Stimulated activated effector memory CD8-positive, alpha-beta T cell treated with anti-CD3 and anti-CD28 coated beads, Interleukin-12 subunit alpha, Interleukin-12 subunit beta, amount 100 ng/mL, for 72 hours (primary cell): ENCODE measurements around the gene HOMER1.
"Not testable (repeated sequence)": the region's sequence is repeated elsewhere in the genome, so short reads cannot be mapped to it uniquely, and the experiment has no call there.

Source experiments
- ATAC-seq: fragments of 150-1000 bp; cut with Tn5 transposase; 2 replicates; pipeline ENCODE4 v1.10.0; 2021
- DNase-seq, 2 donors: peaks; one replicate each; pipeline ENCODE4 v3.0.0; 2021 to 2022; ENCODE audit warnings: low spot score in 2 of 2
- H3K27ac Mint-ChIP-seq: one replicate; pipeline ENCODE4 v1.8.0; 2022; ENCODE audit warnings: mild to moderate bottlenecking, mixed read lengths
- H3K36me3 Mint-ChIP-seq: one replicate; pipeline ENCODE4 v1.8.0; 2022; ENCODE audit warnings: mild to moderate bottlenecking, mixed read lengths
- H3K4me1 Mint-ChIP-seq: one replicate; pipeline ENCODE4 v1.8.0; 2022; ENCODE audit warnings: mixed read lengths
- H3K4me3 Mint-ChIP-seq: one replicate; pipeline ENCODE4 v1.8.0; 2022; ENCODE audit warnings: mild to moderate bottlenecking, mixed read lengths
- H3K9me3 Mint-ChIP-seq: one replicate; pipeline ENCODE4 v1.8.0; 2022; ENCODE audit warnings: mixed read lengths

HOMER1 gene

DNA sequence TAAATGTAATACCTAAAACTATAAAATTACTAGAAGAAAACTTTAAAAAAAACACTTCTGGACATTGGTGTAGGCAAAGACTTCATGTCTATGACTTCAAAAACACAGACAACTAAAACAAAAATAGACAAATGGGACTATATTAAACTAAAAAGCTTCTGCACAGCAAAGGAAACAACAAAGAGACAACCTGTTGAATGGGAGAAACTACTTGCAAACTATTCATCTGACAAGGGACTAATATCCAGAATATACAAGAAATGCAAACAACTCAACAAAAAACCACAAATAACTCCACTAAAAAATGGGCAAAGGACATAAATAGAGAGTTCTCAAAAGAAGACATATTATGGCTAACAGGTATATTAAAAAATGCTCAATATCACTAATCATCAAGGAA lies 128.8 kb downstream of the HOMER1 start:
- H3K9me3 Mint-ChIP-seq, result peaks cover 13% of the 10 kb centered on the region
- H3K4me1 Mint-ChIP-seq, H3K4me3 Mint-ChIP-seq, DNase-seq, H3K27ac Mint-ChIP-seq, H3K36me3 Mint-ChIP-seq, ATAC-seq: not testable (repeated sequence)

DNA sequence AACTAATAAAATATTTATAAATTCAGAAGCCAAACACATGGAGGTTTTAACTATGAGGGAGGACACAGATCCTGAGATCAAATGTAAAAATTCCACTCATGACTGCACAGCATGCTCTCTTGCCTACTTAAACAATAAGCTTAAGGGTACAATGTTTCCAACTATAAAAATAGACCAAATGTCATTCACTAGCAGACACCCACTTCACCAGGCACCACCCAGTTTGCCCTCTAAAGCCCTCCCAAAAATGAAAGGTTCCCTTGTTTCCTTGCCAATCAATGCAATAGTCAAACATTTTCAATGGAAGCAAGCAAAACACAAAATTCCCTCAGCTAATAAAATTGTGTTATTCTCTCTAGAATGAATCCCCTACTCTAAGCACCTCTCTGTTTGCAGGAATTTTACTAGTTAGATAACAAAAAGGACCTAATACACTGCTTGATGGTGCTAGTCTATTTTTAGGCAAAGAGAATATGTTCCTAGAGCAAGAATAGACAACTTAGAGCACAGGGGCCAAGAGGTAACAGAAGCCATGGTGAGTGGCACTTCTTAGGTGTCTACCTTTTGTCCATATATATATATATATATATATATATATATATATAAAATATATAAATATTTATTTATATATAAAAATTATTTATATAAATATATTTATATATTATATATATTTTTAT lies 135.3 kb downstream of the HOMER1 start:
- ATAC-seq (no peak), DNase-seq (no peak)
- Mint-ChIP-seq H3K4me3 (no peak overlapping the region), H3K9me3 (peaks cover 14% of the 10 kb centered on the region), H3K4me1 (no peaks in the 10 kb centered on the region), H3K27ac (no peak overlapping the region), H3K36me3 (no peaks in the 10 kb centered on the region)

DNA sequence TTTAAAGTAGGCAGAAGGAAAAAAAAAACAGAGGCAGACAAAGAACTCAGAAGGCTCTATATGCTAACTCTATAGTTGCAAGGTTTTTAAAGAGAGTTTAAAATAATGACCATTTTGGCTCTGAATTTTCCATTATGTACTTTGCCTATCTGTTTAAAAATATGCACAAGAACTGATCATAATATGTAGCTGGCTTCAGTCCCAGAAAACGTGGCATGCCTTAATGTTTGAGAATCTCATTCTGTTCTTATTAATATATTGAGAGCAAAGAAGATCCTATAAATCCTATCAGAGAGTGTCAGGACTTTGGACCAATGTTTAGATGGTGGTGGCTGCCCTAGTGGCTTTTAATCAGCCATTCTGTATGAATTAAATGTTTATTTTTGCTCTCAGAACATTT lies 156.5 kb downstream of the HOMER1 start:
- Mint-ChIP-seq H3K4me1 (no peaks in the 10 kb centered on the region), H3K4me3 (no peak overlapping the region), H3K9me3 (no peaks in the 10 kb centered on the region), H3K36me3 (no peaks in the 10 kb centered on the region), H3K27ac (no peak overlapping the region)
- no peak for ATAC-seq
- DNase-seq, result no peak

DNA sequence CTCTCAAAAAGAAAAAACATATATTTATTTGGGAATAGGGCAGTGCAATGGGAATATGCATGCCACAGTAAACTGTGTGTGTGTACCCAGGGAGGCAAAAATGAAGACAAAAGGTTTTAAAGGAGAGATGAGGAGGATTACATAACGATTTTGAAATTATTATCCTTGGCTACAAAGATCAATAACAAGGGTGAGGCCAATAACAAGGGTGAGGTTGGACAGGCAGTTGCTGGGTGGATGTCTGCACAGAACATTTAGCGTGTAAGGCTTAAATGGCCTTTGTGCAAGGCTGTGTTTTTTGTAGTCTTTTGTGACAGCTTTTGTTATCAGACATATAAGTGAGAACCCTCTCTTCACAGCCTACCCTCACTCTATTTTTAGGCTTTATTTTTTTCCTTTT lies 164.1 kb downstream of the HOMER1 start:
- H3K36me3 Mint-ChIP-seq, result no peaks in the 10 kb centered on the region
- DNase-seq (no peak), ATAC-seq (no peak)
- no peaks in the 10 kb centered on the region for H3K4me1 Mint-ChIP-seq
- no peak overlapping the region for H3K27ac Mint-ChIP-seq
- H3K9me3 Mint-ChIP-seq, result no peaks in the 10 kb centered on the region
- H3K4me3 Mint-ChIP-seq, result no peak overlapping the region

DNA sequence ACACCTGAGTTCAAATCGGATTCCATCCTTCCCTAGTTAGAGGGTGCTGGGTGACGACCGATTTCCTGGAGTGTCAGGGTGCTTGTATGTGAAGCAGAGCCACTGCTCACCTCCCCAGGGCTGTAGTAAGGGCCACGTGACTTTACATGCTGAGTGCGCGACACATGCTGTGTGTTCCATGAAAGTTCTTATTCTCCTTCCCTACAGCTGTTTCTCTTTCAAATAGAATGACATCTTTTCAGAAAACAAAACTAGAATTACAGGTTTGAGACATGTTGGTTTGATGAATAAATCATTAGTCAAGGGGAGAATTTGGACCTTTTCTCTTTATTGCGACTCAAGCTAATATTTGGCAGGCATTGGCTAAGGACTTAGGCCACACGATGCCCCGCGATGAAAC lies 164.9 kb downstream of the HOMER1 start:
- Mint-ChIP-seq H3K27ac (no peak overlapping the region), H3K4me3 (no peak overlapping the region), H3K9me3 (no peaks in the 10 kb centered on the region), H3K4me1 (no peaks in the 10 kb centered on the region), H3K36me3 (no peaks in the 10 kb centered on the region)
- no peak for ATAC-seq
- DNase-seq, result no peak

DNA sequence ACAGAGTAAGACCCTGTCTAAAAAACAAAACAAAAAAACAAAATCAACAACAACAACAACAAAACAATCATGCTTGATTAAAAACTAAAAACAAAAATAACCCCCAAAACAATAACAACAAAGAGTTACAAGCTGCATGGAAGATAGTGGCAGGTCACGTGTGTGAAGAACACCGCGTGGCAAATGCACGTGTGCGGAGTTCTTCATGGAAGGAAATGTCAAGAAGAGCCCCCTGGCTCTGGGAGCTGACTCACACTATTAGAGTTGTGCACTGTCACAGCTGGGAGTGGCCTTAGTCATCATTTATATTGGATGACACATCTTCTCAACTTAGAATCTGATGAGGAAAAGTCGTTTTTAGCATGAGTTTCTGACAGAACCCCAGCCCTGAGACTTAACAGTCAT lies 167.5 kb downstream of the HOMER1 start:
- Mint-ChIP-seq H3K27ac (no peak overlapping the region), H3K36me3 (no peaks in the 10 kb centered on the region), H3K9me3 (no peaks in the 10 kb centered on the region), H3K4me1 (no peaks in the 10 kb centered on the region), H3K4me3 (no peak overlapping the region)
- ATAC-seq, result no peak
- DNase-seq, result no peak

DNA sequence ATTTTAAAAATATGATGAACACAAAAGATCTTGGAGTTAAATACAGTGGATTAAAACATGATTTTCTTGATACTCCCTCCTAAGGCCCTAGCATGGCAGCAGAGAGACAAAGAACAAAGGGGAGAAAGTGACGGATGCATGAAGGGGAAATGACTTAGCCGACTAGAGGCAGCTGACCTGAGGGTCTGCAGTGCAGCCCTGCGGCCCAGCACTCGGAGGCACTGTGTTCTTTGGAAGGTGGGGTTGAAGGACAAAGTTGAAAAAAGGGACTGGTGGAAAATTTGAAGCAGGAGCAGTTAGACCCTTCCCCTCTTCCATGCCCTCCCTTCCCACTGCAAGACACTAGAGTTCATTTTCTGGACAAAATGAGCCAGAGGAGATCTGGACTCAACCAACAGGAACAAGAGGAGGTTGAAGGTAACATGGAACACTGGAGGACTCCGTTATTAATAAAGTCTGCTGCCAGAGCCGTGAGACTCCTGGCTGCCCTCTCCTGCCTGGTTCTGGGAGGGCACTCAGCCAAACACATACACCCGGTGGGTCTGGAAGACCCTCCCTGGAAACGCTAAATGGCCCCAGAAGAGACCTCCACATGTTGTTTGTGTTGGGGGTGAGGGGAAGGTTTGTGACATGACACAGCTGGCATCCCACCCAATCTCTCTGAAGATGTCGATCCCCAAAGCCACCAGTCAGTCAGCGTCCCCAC lies 179.9 kb downstream of the HOMER1 start:
- Mint-ChIP-seq H3K9me3 (peaks cover 6% of the 10 kb centered on the region), H3K27ac (no peak overlapping the region), H3K36me3 (no peaks in the 10 kb centered on the region), H3K4me3 (no peak overlapping the region), H3K4me1 (no peaks in the 10 kb centered on the region)
- no peak for ATAC-seq
- DNase-seq, result no peak

DNA sequence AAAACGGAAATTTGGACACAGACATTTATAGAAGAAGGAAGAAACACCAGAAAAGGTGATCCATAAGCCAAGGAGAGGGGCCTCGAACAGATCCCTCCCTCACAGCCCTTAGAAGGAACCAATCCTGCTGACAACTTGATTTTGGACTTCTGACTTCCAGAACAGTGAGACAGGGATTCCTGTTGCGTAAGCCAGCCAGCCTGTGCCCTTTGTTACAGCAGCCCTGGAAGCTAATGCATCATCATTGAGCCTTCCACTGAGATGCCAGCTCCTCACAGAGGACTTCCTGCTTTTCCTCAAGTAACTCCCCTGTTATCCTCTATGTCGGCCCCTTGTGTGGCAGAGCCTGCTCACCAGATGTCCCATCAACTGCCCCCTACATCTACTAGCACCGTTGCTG lies 183.9 kb downstream of the HOMER1 start:
- H3K4me3 Mint-ChIP-seq, result no peak overlapping the region
- DNase-seq, result no peak
- peaks cover 2% of the 10 kb centered on the region for H3K9me3 Mint-ChIP-seq

DNA sequence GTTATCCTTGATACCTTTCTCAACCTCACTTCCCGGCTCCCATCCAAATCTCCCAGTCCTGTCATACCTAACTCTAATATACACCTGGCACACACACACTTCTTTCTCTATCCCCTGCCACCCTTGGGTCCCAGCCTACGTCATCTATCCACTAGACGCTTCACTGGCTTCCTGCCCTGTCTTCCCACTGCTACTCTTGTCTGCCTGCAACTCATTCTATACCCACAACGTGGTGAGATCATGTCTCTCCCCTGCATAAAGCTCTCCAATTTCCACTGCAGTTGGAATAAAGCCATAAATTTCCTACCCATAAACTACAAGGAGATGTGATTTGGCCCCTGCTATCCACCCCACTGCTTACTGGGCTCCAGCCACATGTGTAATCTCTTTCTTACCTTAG lies 184.5 kb downstream of the HOMER1 start:
- peaks cover 6% of the 10 kb centered on the region for H3K36me3 Mint-ChIP-seq
- DNase-seq (no peak), ATAC-seq (no peak)
- no peaks in the 10 kb centered on the region for H3K4me1 Mint-ChIP-seq
- H3K9me3 Mint-ChIP-seq, result no peaks in the 10 kb centered on the region
- no peak overlapping the region for H3K4me3 Mint-ChIP-seq
- no peak overlapping the region for H3K27ac Mint-ChIP-seq

More for the DNA sequence above, 183.9 kb downstream of the HOMER1 start:
- Mint-ChIP-seq H3K27ac (no peak overlapping the region), H3K36me3 (peaks cover 6% of the 10 kb centered on the region), H3K4me1 (no peaks in the 10 kb centered on the region)
- ATAC-seq, result no peak
